Loucy (cell line): ENCODE measurements around the gene CYBB.

ENCODE experiments used
- EZH2phosphoT487 ChIP-seq: fragments of 200-600 bp; IDR thresholded peaks from 2 replicates; pipeline ENCODE4 v1.6.1; 2018; ENCODE audit warnings: antibody characterized with exemption, mild to moderate bottlenecking, moderate library complexity, borderline replicate concordance
- TF ChIP-seq, protein P1 (sequence below): fragments of 200-600 bp; sonication (generic); conservative IDR thresholded peaks from 2 replicates; pipeline ENCODE4 v1.5.1; 2014; ENCODE audit warnings: mild to moderate bottlenecking, antibody characterized with exemption, low read length

DNA sequence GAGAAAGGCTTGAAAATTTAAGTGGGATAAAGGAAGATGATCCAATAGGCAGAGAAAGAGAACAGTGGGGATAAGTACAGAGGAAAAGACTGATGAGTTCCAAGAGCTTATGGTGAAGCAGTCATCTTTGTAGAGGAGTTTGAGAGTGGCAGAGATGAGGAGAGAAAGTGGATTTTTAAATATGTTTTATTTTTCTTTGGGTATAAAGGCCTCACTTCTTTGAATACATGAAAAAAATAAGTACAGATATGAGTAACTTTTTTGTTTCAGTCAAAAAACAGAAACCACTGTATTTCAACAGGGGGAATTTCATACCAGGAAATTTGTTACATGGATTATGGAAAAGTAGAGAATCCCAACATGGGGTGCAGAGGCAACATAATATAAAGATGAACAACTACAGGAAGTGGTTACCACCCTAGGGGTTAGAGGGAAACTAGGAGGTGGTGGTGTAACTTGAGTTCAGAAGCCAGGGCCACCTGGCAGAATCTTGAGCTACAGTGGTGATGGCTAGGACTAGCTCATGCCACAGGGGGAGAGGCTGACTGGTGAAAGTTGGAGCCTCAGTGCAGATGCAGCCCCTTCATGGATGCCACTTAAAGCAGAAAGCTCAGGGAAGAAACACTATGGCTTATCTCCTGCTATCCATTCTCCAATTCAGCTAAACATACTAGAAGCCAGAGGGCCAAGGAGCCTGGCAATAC, 3.4 kb upstream of the CYBB start:
- TF ChIP-seq, protein P1, sequence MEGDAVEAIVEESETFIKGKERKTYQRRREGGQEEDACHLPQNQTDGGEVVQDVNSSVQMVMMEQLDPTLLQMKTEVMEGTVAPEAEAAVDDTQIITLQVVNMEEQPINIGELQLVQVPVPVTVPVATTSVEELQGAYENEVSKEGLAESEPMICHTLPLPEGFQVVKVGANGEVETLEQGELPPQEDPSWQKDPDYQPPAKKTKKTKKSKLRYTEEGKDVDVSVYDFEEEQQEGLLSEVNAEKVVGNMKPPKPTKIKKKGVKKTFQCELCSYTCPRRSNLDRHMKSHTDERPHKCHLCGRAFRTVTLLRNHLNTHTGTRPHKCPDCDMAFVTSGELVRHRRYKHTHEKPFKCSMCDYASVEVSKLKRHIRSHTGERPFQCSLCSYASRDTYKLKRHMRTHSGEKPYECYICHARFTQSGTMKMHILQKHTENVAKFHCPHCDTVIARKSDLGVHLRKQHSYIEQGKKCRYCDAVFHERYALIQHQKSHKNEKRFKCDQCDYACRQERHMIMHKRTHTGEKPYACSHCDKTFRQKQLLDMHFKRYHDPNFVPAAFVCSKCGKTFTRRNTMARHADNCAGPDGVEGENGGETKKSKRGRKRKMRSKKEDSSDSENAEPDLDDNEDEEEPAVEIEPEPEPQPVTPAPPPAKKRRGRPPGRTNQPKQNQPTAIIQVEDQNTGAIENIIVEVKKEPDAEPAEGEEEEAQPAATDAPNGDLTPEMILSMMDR: no peak
- no peak for TF ChIP-seq EZH2phosphoT487
